Measurements from ENCODE around the gene AMER2.

The AMER2 gene

GRCh38 chr13:25171517-25172302 is at the start of gene AMER2:
Gene AMER2, minus strand, starts transcription at chr13:25172288. Its CDS starts 669 bp downstream, at chr13:25171619.
- H3K4me3 ChIP-seq (ENCODE audit: low read depth, low read length), result peak within 1 kb of the TSS; percentile 37
- TF ChIP-seq CTCF (conservative IDR thresholded peaks at IDR 0.05; ENCODE audit: low read depth, low read length), result no peak
- DNase-seq (ENCODE audit: low read depth), result peak; percentile 8

- TF ChIP-seq CTCF (conservative IDR thresholded peaks at IDR 0.05; ENCODE audit: low read depth, low read length), result no peak
- H3K4me3 ChIP-seq (ENCODE audit: low read depth, low read length), result no peak overlapping the region
- DNase-seq (ENCODE audit: low read depth), result no peak
Measured at GRCh38 chr13:25218019-25218418, 45.9 kb upstream of the AMER2 start.

GRCh38 chr13:25217023-25217885 is 45.2 kb upstream of the AMER2 start:
- no peak overlapping the region for H3K4me3 ChIP-seq (ENCODE audit: low read depth, low read length)
- DNase-seq (ENCODE audit: low read depth), result peak; percentile 41
- TF ChIP-seq CTCF (conservative IDR thresholded peaks at IDR 0.05; ENCODE audit: low read depth, low read length), result no peak

- H3K4me3 ChIP-seq (ENCODE audit: low read depth, low read length), result no peak overlapping the region
- no peak for DNase-seq (ENCODE audit: low read depth)
- no peak for TF ChIP-seq CTCF (conservative IDR thresholded peaks at IDR 0.05; ENCODE audit: low read depth, low read length)
Measured at GRCh38 chr13:25215253-25215575, 43.1 kb upstream of the AMER2 start.

- peak; percentile 37 for DNase-seq (ENCODE audit: low read depth)
Measured at GRCh38 chr13:25214491-25215252, 42.6 kb upstream of the AMER2 start.

GRCh38 chr13:25213715-25214114 is 41.6 kb upstream of the AMER2 start:
- no peak overlapping the region for H3K4me3 ChIP-seq (ENCODE audit: low read depth, low read length)
- no peak for TF ChIP-seq CTCF (conservative IDR thresholded peaks at IDR 0.05; ENCODE audit: low read depth, low read length)
- DNase-seq (ENCODE audit: low read depth), result no peak

More at GRCh38 chr13:25214491-25215252, 42.6 kb upstream of the AMER2 start:
- TF ChIP-seq CTCF (conservative IDR thresholded peaks at IDR 0.05; ENCODE audit: low read depth, low read length), result peak; percentile 30
- H3K4me3 ChIP-seq (ENCODE audit: low read depth, low read length), result no peak overlapping the region
